Pancreas (tissue), 10 donors: ENCODE measurements around the gene SDHB. TPM values are rescaled to one million over a fixed set of nuclear protein-coding genes. Genes with fewer than 3 reads are reported as not detected.
"Not testable (repeated sequence)": the region's sequence is repeated elsewhere in the genome, so short reads cannot be mapped to it uniquely, and the experiment has no call there.

Experiments
- ATAC-seq, 4 donors: fragments of 200-7000 bp; cut with Tn5 transposase; one replicate each; pipeline versions ENCODE4 v1.8.0 to v1.9.1; 2020; ENCODE audit warnings: mild to moderate bottlenecking in 4 of 4, moderate library complexity in 4 of 4
- DNase-seq, 6 donors: peaks; one replicate each; pipeline ENCODE4 v3.0.0-alpha.2; 2020
- FAIRE-seq: peaks from 2 replicates; lab custom pipeline; 2012; peaks lifted over from hg19 to GRCh38; lab: Jason Lieb, UNC
- H3K27ac ChIP-seq, 4 donors: fragments of 200-600 bp; sonication (generic); 1 replicate in 3 of 4; 2 replicates in 1 of 4; pipeline versions ENCODE4 v1.5.0 to v1.8.0; 2020
- H3K27me3 ChIP-seq, 4 donors: fragments of 200-600 bp; one replicate each; pipeline ENCODE4 v1.8.0; 2021
- H3K36me3 ChIP-seq, 3 donors: fragments of 200-600 bp; sonication (generic) in 1 of 3; one replicate each; pipeline versions ENCODE4 v1.5.0 to v1.8.0; 2020 to 2021
- H3K4me1 ChIP-seq, 3 donors: fragments of 200-600 bp; one replicate each; pipeline ENCODE4 v1.8.0; 2021
- H3K4me3 ChIP-seq, 4 donors: fragments of 200-600 bp; sonication (generic) in 2 of 4; one replicate each; pipeline versions ENCODE4 v1.5.0 to v1.8.0; 2020 to 2021
- H3K9me3 ChIP-seq, 4 donors: fragments of 200-600 bp; one replicate each; pipeline ENCODE4 v1.8.0; 2021
- CTCF ChIP-seq, 4 donors: fragments of 200-600 bp; sonication (generic) in 3 of 4; IDR thresholded peaks; one replicate each; pipeline versions ENCODE4 v1.5.0 to v1.8.0; 2021; ENCODE audit warnings: antibody characterized with exemption in 4 of 4
- WGBS, 2 donors: extraction: QIAGEN DNeasy Blood & Tissue Kit; methylation state at CpG; one replicate each; pipeline ENCODE4 v1.1.7; 2013; 5-methylcytosine and 5-hydroxymethylcytosine counted together
- intact Hi-C, 3 donors: fragments of 100-400 bp; cut with DNase I; formaldehyde crosslinking; loops; one replicate each; pipeline versions ENCODE4 v1.11.1 to v1.14.2; 2022
- polyA plus RNA-seq, 2 donors: library from polyadenylated mRNA; stranded (reverse); fragments of 200-250 nt; gene quantifications; one replicate each; pipeline ENCODE4 v1.2.3, GENCODE V29; 2013
- total RNA-seq, 6 donors: library from RNA; stranded (reverse); fragmentation: NEBNext Ultra II Directional in 4 of 6; extraction: Animal tissue kit (Norgen Biotek cat#: 25700) in 4 of 6; gene quantifications; one replicate each; pipeline versions ENCODE4 v1.2.1 to v1.2.4, GENCODE V29; 2021 to 2023
- donor health status: healthy with polysubstance abuse.
- donor health status: DM: no; HTN: no; CAD: no; lungs with moderate emphysema.
- donor health status: DM: no; HTN: no; CAD: no.
- donor health status: control.
- donor health status: control.
- donor health status: Bipolar disorder and iron deficiency.
- donor health status: DM: yes; HTN: yes; CAD: no.
- donor health status: DM: no; HTN: no; CAD: no.
- donor health status: DM: no; HTN: no; CAD: no.
- donor health status: DM: yes; HTN: yes; CAD: no.

Gene SDHB
- total and polyA plus RNA-seq, 8 donors = 28.5 to 50.8 (median 44.7) TPM

- WGBS, 2 donors = 83 to 86% methylated on average over 11 of the region's 11 CpGs
- FAIRE-seq (no peak), ATAC-seq (peak in 2 of 4 donors; percentile 49 to 55), DNase-seq (peak in 1 of 6 donors; percentile 1)
- Histone ChIP-seq H3K36me3 (no peaks in the 10 kb centered on the region), H3K4me3 (no peak overlapping the region), H3K4me1 (no peaks in the 10 kb centered on the region), H3K27me3 (no peaks in the 10 kb centered on the region), H3K9me3 (no peaks in the 10 kb centered on the region), H3K27ac (peak overlapping the region in 1 of 4 donors; percentile 41)
- intact Hi-C loops = no loop called here
- no peak for TF ChIP-seq CTCF (IDR thresholded peaks at IDR 0.05)
Measured at GRCh38 chr1:17066361-17067068, 12.7 kb upstream of the SDHB start.

- H3K4me3 ChIP-seq = no peak overlapping the region
- WGBS, 2 donors = 81 to 89% methylated on average over 7 of the region's 7 CpGs
- H3K27me3 ChIP-seq = no peaks in the 10 kb centered on the region
- no peaks in the 10 kb centered on the region for H3K4me1 ChIP-seq
- intact Hi-C loops = no loop called here
- no peaks in the 10 kb centered on the region for H3K9me3 ChIP-seq
- H3K27ac ChIP-seq = peak overlapping the region in 1 of 4 donors; percentile 41
- FAIRE-seq = no peak
- DNase-seq = no peak
- no peak for TF ChIP-seq CTCF (IDR thresholded peaks at IDR 0.05)
- no peaks in the 10 kb centered on the region for H3K36me3 ChIP-seq
- ATAC-seq = peak in 1 of 4 donors; percentile 36
Measured at GRCh38 chr1:17065666-17066065, 11.8 kb upstream of the SDHB start.

- intact Hi-C loops = loop anchor here in 1 of 3 donors (5.0 kb wide), 1 partner anchor 175 kb away; no protein-coding TSS in a partner anchor
- FAIRE-seq = not testable (repeated sequence)
Measured at GRCh38 chr1:17062751-17063150, 8.9 kb upstream of the SDHB start.

GRCh38 chr1:17061892-17062291 is 8.1 kb upstream of the SDHB start:
- no peak for TF ChIP-seq CTCF (IDR thresholded peaks at IDR 0.05)
- no peak for DNase-seq
- Histone ChIP-seq H3K9me3 (no peaks in the 10 kb centered on the region), H3K4me1 (no peaks in the 10 kb centered on the region), H3K27me3 (no peaks in the 10 kb centered on the region), H3K36me3 (no peaks in the 10 kb centered on the region), H3K27ac (no peak overlapping the region), H3K4me3 (no peak overlapping the region)
- FAIRE-seq = no peak
- no peak for ATAC-seq
- 70 to 76% methylated on average over 2 of the region's 2 CpGs for WGBS, 2 donors
- intact Hi-C loops = loop anchor here in 1 of 3 donors (5.0 kb wide), 1 partner anchor 175 kb away; no protein-coding TSS in a partner anchor

More at GRCh38 chr1:17062751-17063150, 8.9 kb upstream of the SDHB start:
- H3K9me3 ChIP-seq, H3K27me3 ChIP-seq, H3K36me3 ChIP-seq, ATAC-seq, DNase-seq, H3K27ac ChIP-seq, H3K4me1 ChIP-seq, H3K4me3 ChIP-seq: not testable (repeated sequence)
- 74 to 82% methylated on average over 7 of the region's 7 CpGs for WGBS, 2 donors

GRCh38 chr1:17061486-17061885 is 7.7 kb upstream of the SDHB start:
- DNase-seq (no peak), FAIRE-seq (no peak), ATAC-seq (no peak)
- Histone ChIP-seq H3K27ac (no peak overlapping the region), H3K9me3 (no peaks in the 10 kb centered on the region), H3K4me1 (no peaks in the 10 kb centered on the region), H3K27me3 (no peaks in the 10 kb centered on the region), H3K4me3 (no peak overlapping the region), H3K36me3 (no peaks in the 10 kb centered on the region)
- intact Hi-C loops = loop anchor here in 1 of 3 donors (5.0 kb wide), 1 partner anchor 176 kb away; no protein-coding TSS in a partner anchor
- WGBS, 2 donors = 73 to 76% methylated on average over 3 of the region's 3 CpGs
- TF ChIP-seq CTCF (IDR thresholded peaks at IDR 0.05) = no peak
